HL-60 (cell line): ENCODE results near the gene ARHGAP10.

Source experiments
- DNase-seq, 2 experiments: peaks; one replicate each; pipeline ENCODE4 v3.0.0-alpha.2; 2010 to 2020; ENCODE audit warnings: low read depth in 1 of 2, low spot score in 1 of 2
- H3K27ac ChIP-seq: fragments of 250-450 bp; sonication (Bioruptor Pico); replicated peaks from 2 replicates; pipeline ENCODE4 v1.5.1; 2020; ENCODE audit warnings: mild to moderate bottlenecking, moderate library complexity
- H3K27me3 ChIP-seq: fragments of 250-450 bp; sonication (Bioruptor Pico); 2 replicates; pipeline ENCODE4 v1.5.1; 2021; ENCODE audit warnings: mild to moderate bottlenecking, moderate library complexity; ENCODE audit not compliant: insufficient read depth, poor library complexity, severe bottlenecking
- H3K4me3 ChIP-seq: replicated peaks from 2 replicates; pipeline ENCODE4 v1.5.1; 2011; ENCODE audit warnings: mild to moderate bottlenecking, control low read depth, low read length; ENCODE audit not compliant: insufficient read depth
- CTCF ChIP-seq: IDR thresholded peaks from one replicate; pipeline ENCODE4 v1.5.1; 2011; ENCODE audit warnings: low read length, control low read depth, inconsistent platforms; ENCODE audit not compliant: insufficient read depth
- GABPA ChIP-seq: IDR thresholded peaks from 2 replicates; pipeline ENCODE4 v1.6.1; 2012; ENCODE audit warnings: low read depth
- POLR2AphosphoS5 ChIP-seq: IDR thresholded peaks from 2 replicates; pipeline ENCODE4 v1.6.1; 2012; ENCODE audit warnings: low read depth
- REST ChIP-seq: IDR thresholded peaks from 2 replicates; pipeline ENCODE4 v1.6.1; 2012; ENCODE audit warnings: low read depth; ENCODE audit not compliant: insufficient replicate concordance
- SPI1 ChIP-seq: IDR thresholded peaks from 2 replicates; pipeline ENCODE4 v1.6.1; 2012; ENCODE audit warnings: low read depth, mild to moderate bottlenecking, borderline replicate concordance

The ARHGAP10 gene

GRCh38 chr4:147683717-147684700, 47.9 kb upstream of the ARHGAP10 start, which contains the start of gene PRMT9:
Gene PRMT9 (minus strand): TSS chr4:147684163. CDS start chr4:147683987, 176 bp downstream.
- Histone ChIP-seq H3K27ac (peak within 1 kb of the TSS; percentile 84), H3K27me3 (no peaks in the 10 kb centered on the region), H3K4me3 (peak within 1 kb of the TSS; percentile 67)
- TF ChIP-seq GABPA (no peak), REST (peak; percentile 6), SPI1 (no peak), CTCF (no peak), POLR2AphosphoS5 (peak; percentile 97)
- DNase-seq, result peak; percentile 80 to 90

DNA sequence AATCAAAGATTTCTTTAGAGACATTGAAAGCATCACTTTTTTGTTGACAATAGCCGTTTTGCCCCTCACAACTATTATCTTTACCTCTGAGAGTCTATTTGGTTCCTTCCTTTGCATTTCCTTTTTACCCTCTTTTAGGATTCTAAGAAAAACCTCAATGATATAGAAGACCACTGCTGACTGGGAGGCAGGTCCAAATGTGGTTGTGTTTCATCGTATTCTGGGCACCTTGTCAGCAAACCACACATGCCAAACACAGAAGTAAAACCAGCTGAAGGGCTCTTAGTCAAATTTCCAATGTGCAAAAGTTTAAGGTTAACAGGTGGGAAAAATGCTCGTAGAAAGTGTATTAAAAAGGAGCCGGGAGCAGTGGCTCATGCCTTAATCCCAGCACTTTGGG, 42.8 kb upstream of the ARHGAP10 start:
- H3K4me3 ChIP-seq, result no peak overlapping the region
- H3K27me3 ChIP-seq, result no peaks in the 10 kb centered on the region
- no peak for DNase-seq
- TF ChIP-seq GABPA (no peak), CTCF (no peak), POLR2AphosphoS5 (no peak), SPI1 (no peak), REST (no peak)
- no peak overlapping the region for H3K27ac ChIP-seq

DNA sequence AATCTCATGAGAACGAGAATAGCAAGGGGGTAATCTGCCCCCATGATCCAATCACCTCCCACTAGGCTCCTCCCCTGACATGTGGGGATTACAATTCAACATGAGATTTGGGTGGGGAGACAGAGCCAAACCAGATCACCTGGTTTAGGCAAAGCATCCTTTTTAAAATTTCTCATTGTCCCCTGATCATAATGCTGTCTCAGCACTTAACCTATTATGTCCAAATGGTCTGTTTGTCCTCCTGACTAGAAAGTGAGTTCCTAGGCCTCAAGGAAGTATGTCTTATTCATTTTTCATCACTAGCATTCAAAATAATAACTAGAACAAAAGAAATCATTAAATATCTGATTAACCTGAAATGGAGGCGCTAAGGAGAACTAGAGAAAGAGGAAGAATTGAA, 40.1 kb upstream of the ARHGAP10 start:
- Histone ChIP-seq H3K4me3 (no peak overlapping the region), H3K27ac (no peak overlapping the region), H3K27me3 (no peaks in the 10 kb centered on the region)
- no peak for DNase-seq
- no peak for TF ChIP-seq REST
- TF ChIP-seq SPI1, result no peak
- TF ChIP-seq CTCF, result no peak
- TF ChIP-seq GABPA, result no peak
- TF ChIP-seq POLR2AphosphoS5, result no peak
